Measurements from ENCODE around the gene APOA5. TPM values are rescaled to one million over a fixed set of nuclear protein-coding genes. Genes with fewer than 3 reads are reported as not detected.

APOA5 gene
- total and polyA plus RNA-seq, 2 of the 8 experiments (the other 6 are each of a cell fraction or from before 2014, with no cell fraction given), result 0.08 to 0.15 TPM

- no peak overlapping the region for H3K23ac ChIP-seq (ENCODE audit: insufficient read length)
- H4K8ac ChIP-seq (ENCODE audit: extremely low read depth, insufficient read depth, low read length), result no peak overlapping the region
- no peak overlapping the region for H3K27ac ChIP-seq (ENCODE audit: low read depth, low read length)
- no peaks in the 10 kb centered on the region for H3K4me1 ChIP-seq (replicated peaks in 1 of 4; ENCODE audit: control insufficient read depth in 3 of 4, insufficient read depth in 4 of 4, low read length in 3 of 4)
- H3K56ac ChIP-seq (replicated peaks; ENCODE audit: insufficient read length, low read depth, low read length), result no peak overlapping the region
- no peak overlapping the region for H2AFZ ChIP-seq (ENCODE audit: low read length)
- no peak overlapping the region for H3K9ac ChIP-seq (replicated peaks in 1 of 4; ENCODE audit: extremely low read depth in 1 of 4, low read depth in 3 of 4, low read length in 3 of 4)
- 92% methylated on average over 2 of the region's 2 CpGs; no CpG with 5 or more reads in 1 of the 2 experiments for WGBS, 2 experiments (ENCODE audit: extremely low coverage in 1 of 2, insufficient coverage in 1 of 2, insufficient read length in 1 of 2, insufficient replicate concordance in 2 of 2, low coverage in 1 of 2, low lambda C conversion rate in 2 of 2, missing lambda C conversion rate in 1 of 2)
- no peak overlapping the region for H3K4me2 ChIP-seq (ENCODE audit: insufficient read depth in 1 of 2, low read depth in 2 of 2, low read length in 2 of 2)
- H3K4me3 ChIP-seq (ENCODE audit: extremely low read depth in 1 of 4, insufficient read depth in 2 of 4, low read depth in 3 of 4, low read length in 4 of 4), result no peak overlapping the region
- H2BK20ac ChIP-seq (ENCODE audit: low read length), result no peak overlapping the region
- H4K91ac ChIP-seq (replicated peaks; ENCODE audit: insufficient read length, low read length), result no peak overlapping the region
- H2BK15ac ChIP-seq (ENCODE audit: low read length), result no peak overlapping the region
- TF ChIP-seq RAD21 (IDR thresholded peaks at IDR 0.05 in 1 of 2, conservative IDR thresholded peaks at IDR 0.05 in 1 of 2; ENCODE audit: low read depth in 2 of 2, low read length in 2 of 2) (no peak), HDAC2 (IDR thresholded peaks at IDR 0.05; ENCODE audit: borderline replicate concordance in 1 of 2, low read depth in 2 of 2, low read length in 2 of 2) (no peak)
- no peak overlapping the region for H3K18ac ChIP-seq (ENCODE audit: extremely low read depth, low read length)
- CTCF ChIA-PET (ENCODE audit: partially characterized antibody), result interaction anchor here (0.6 to 6.4 kb wide), 9 partner anchors 8 to 348 kb away, joined by 3 to 52 read pairs (median 4); no protein-coding TSS in a partner anchor
- H4K20me1 ChIP-seq (replicated peaks in 1 of 2; ENCODE audit: control insufficient read depth in 1 of 2, insufficient read depth in 2 of 2, low read length in 2 of 2), result no peaks in the 10 kb centered on the region
- H4K5ac ChIP-seq (ENCODE audit: insufficient read length, low read depth, low read length), result no peak overlapping the region
- no peak overlapping the region for H3K4ac ChIP-seq (replicated peaks; ENCODE audit: insufficient read length, low read depth, low read length)
- no peak overlapping the region for H2BK5ac ChIP-seq (ENCODE audit: low read depth, low read length)
- no peak overlapping the region for H2BK12ac ChIP-seq (ENCODE audit: low read depth, low read length)
- no peaks in the 10 kb centered on the region for H3K79me2 ChIP-seq (ENCODE audit: control insufficient read depth in 1 of 2, insufficient read depth in 2 of 2, low read length in 2 of 2)
- H2BK120ac ChIP-seq (replicated peaks; ENCODE audit: low read depth, low read length), result no peak overlapping the region
- H3K36me3 ChIP-seq (ENCODE audit: control insufficient read depth in 2 of 4, insufficient read depth in 4 of 4, low read length in 3 of 4), result peaks cover 6 to 50% (median 30%) of the 10 kb centered on the region in 4 experiments; a peak in 7 of 8 replicates
- POLR2A ChIA-PET (ENCODE audit: partially characterized antibody), result interaction anchor here (0.8 to 1.3 kb wide), 3 partner anchors 18 to 348 kb away, joined by 3 read pairs; partner anchors contain the start of genes SIK3 and ZPR1
- no peaks in the 10 kb centered on the region for H3K23me2 ChIP-seq (ENCODE audit: low read depth, low read length)
- H3K27me3 ChIP-seq (replicated peaks in 1 of 4; ENCODE audit: control insufficient read depth in 3 of 4, extremely low read depth in 1 of 4, insufficient read depth in 3 of 4, low read length in 3 of 4), result no peaks in the 10 kb centered on the region
- H3K14ac ChIP-seq (ENCODE audit: insufficient read length), result no peak overlapping the region
- no peak for FAIRE-seq
- no peaks in the 10 kb centered on the region for H3K9me3 ChIP-seq (ENCODE audit: insufficient read depth in 2 of 2, low read depth in 1 of 2, low read length in 1 of 2)
- no peak for DNase-seq (ENCODE audit: low read depth in 1 of 2, low spot score in 2 of 2)
- H3K79me1 ChIP-seq (ENCODE audit: low read depth, low read length), result no peaks in the 10 kb centered on the region
- H2AK5ac ChIP-seq (ENCODE audit: low read depth, low read length), result no peak overlapping the region
Measured at GRCh38 chr11:116750070-116750718, 41.5 kb downstream of the APOA5 start.

All from H1 (cell line).